Stimulated activated CD8-positive, alpha-beta memory T cell treated with anti-CD3 and anti-CD28 coated beads, Interleukin-2, amount 100 ng/mL, for 48 hours (primary cell): ENCODE data around the gene RAN.
"Not testable (repeated sequence)": the region's sequence is repeated elsewhere in the genome, so short reads cannot be mapped to it uniquely, and the experiment has no call there.

Source experiments
- DNase-seq, 2 donors: peaks; one replicate each; pipeline ENCODE4 v3.0.0-alpha.2; 2020; ENCODE audit warnings: low read depth in 2 of 2

RAN gene

GRCh38 chr12:130871286-130872178, at the start of gene RAN:
TSS of gene RAN (plus strand) at chr12:130872066. CDS start at chr12:130872594, 528 bp downstream.
- DNase-seq: peak; percentile 88 to 92

- no peak for DNase-seq
Observed at GRCh38 chr12:130825771-130826150, 46.1 kb upstream of the RAN start.

- DNase-seq: peak; percentile 68 to 69
Observed at GRCh38 chr12:130826151-130826801, 45.6 kb upstream of the RAN start.

GRCh38 chr12:130827432-130827831, 44.4 kb upstream of the RAN start:
- DNase-seq: no peak

GRCh38 chr12:130828895-130829294, 43.0 kb upstream of the RAN start:
- DNase-seq: no peak

GRCh38 chr12:130829391-130830245, 42.2 kb upstream of the RAN start:
- DNase-seq: no peak

GRCh38 chr12:130830246-130830551, 41.7 kb upstream of the RAN start:
- no peak for DNase-seq

GRCh38 chr12:130831246-130831645, 40.6 kb upstream of the RAN start:
- no peak for DNase-seq

- DNase-seq: no peak
Observed at GRCh38 chr12:130831876-130832405, 39.9 kb upstream of the RAN start.

- DNase-seq: no peak
Observed at GRCh38 chr12:130832561-130833209, 39.2 kb upstream of the RAN start.

GRCh38 chr12:130835011-130835410, 36.9 kb upstream of the RAN start:
- no peak for DNase-seq

GRCh38 chr12:130835436-130835835, 36.4 kb upstream of the RAN start:
- DNase-seq: no peak

- DNase-seq: no peak
Observed at GRCh38 chr12:130838284-130838950, 33.4 kb upstream of the RAN start.

GRCh38 chr12:130838951-130839769, 32.7 kb upstream of the RAN start, which contains the start of gene STX2:
TSS of gene STX2 (minus strand) at chr12:130839250. CDS start at chr12:130839099, 151 bp downstream.
- DNase-seq: peak; percentile 83 to 86

GRCh38 chr12:130839770-130840404, 32.0 kb upstream of the RAN start:
- DNase-seq: no peak

GRCh38 chr12:130846369-130846768, 25.5 kb upstream of the RAN start:
- DNase-seq: no peak

- DNase-seq: no peak
Observed at GRCh38 chr12:130847112-130847511, 24.8 kb upstream of the RAN start.

GRCh38 chr12:130848105-130848504, 23.8 kb upstream of the RAN start:
- DNase-seq: not testable (repeated sequence)

- DNase-seq: not testable (repeated sequence)
Observed at GRCh38 chr12:130848785-130849305, 23.0 kb upstream of the RAN start.
